LNCaP clone FGC (cell line): ENCODE results near the gene SCN8A.

Experiments used
- DNase-seq: peaks from one replicate; pipeline ENCODE4 v3.0.0-alpha.2; 2011; ENCODE audit warnings: low read depth
- H3K4me3 ChIP-seq: 2 replicates; pipeline ENCODE4 v1.5.1; 2011; ENCODE audit warnings: mild to moderate bottlenecking, low read depth, low read length, control low read depth
- CTCF ChIP-seq: IDR thresholded peaks from 2 replicates; pipeline ENCODE4 v1.5.1; 2012; ENCODE audit warnings: mild to moderate bottlenecking; ENCODE audit not compliant: control insufficient read depth, insufficient read depth; ENCODE audit errors: extremely low read depth

The SCN8A gene

GRCh38 chr12:51846271-51846691, 255.2 kb downstream of the SCN8A start:
- H3K4me3 ChIP-seq, result no peak overlapping the region
- no peak for DNase-seq
- TF ChIP-seq CTCF, result no peak

GRCh38 chr12:51846911-51847642, 256.0 kb downstream of the SCN8A start:
- no peak overlapping the region for H3K4me3 ChIP-seq
- no peak for DNase-seq
- no peak for TF ChIP-seq CTCF

- no peak for DNase-seq
- H3K4me3 ChIP-seq, result no peak overlapping the region
- no peak for TF ChIP-seq CTCF
Measured at GRCh38 chr12:51847643-51848325, 256.8 kb downstream of the SCN8A start.

- TF ChIP-seq CTCF, result no peak
- DNase-seq, result no peak
- H3K4me3 ChIP-seq, result no peak within 1 kb of the TSS
Measured at GRCh38 chr12:51848326-51848727, 257.3 kb downstream of the SCN8A start, which contains the start of gene FIGNL2. FIGNL2 (minus strand) TSS chr12:51848718; CDS start chr12:51822413, 26,305 bp downstream.

GRCh38 chr12:51848841-51849735, 258.1 kb downstream of the SCN8A start:
- DNase-seq, result no peak
- TF ChIP-seq CTCF, result no peak
- no peak overlapping the region for H3K4me3 ChIP-seq

- no peak for DNase-seq
- no peak overlapping the region for H3K4me3 ChIP-seq
- no peak for TF ChIP-seq CTCF
Measured at GRCh38 chr12:51850081-51850964, 259.3 kb downstream of the SCN8A start.
